ENCODE results near the gene UBXN11. TPM values are rescaled to one million over a fixed set of nuclear protein-coding genes. Genes with fewer than 3 reads are reported as not detected.
"Not testable (repeated sequence)": the region's sequence is repeated elsewhere in the genome, so short reads cannot be mapped to it uniquely, and the experiment has no call there.

Gene UBXN11
- total RNA-seq, 2 donors from 2014 or later, result 21.0 to 25.8 TPM

- Mint-ChIP-seq H3K9me3 (no peaks in the 10 kb centered on the region), H3K36me3 (no peaks in the 10 kb centered on the region), H3K27ac (peak overlapping the region in 1 of 2 donors; percentile 68)
- DNase-seq (ENCODE audit: low spot score in 2 of 2) (no peak), ATAC-seq (no peak)
Observed at GRCh38 chr1:26344147-26344920, 37.9 kb upstream of the UBXN11 start.

DNA sequence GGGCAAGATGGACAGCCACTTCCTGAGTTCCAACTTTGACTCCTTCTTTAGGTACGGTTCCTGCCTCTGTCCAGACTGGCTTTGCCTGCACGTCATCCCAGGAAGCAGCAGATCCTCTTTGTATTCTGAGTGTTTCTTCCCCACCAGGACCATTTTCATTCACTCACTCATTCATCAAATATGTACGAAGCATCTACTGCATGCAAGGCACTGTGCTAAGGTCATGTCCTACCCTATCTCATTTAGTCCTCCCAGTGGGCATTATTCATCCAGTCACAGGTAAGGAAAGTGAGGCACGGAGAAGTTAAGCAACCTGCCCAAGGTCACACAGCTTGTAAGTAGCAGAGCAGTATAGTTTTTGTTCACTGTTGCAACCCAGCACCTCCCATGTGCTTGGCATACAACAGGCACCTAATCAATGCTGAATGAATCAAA, 33.6 kb upstream of the UBXN11 start:
- no peak for DNase-seq (ENCODE audit: low spot score in 2 of 2)
- Mint-ChIP-seq H3K36me3 (no peaks in the 10 kb centered on the region), H3K9me3 (no peaks in the 10 kb centered on the region), H3K27ac (no peak overlapping the region)
- ATAC-seq, result no peak

GRCh38 chr1:26338670-26339069, 32.2 kb upstream of the UBXN11 start:
- H3K36me3 Mint-ChIP-seq, result no peaks in the 10 kb centered on the region
- no peaks in the 10 kb centered on the region for H3K9me3 Mint-ChIP-seq
- DNase-seq (ENCODE audit: low spot score in 2 of 2) (no peak), ATAC-seq (no peak)
- H3K27ac Mint-ChIP-seq, result no peak overlapping the region

GRCh38 chr1:26337625-26338024, 31.2 kb upstream of the UBXN11 start:
- Mint-ChIP-seq H3K36me3 (no peaks in the 10 kb centered on the region), H3K27ac (no peak overlapping the region), H3K9me3 (no peaks in the 10 kb centered on the region)
- no peak for DNase-seq (ENCODE audit: low spot score in 2 of 2)
- ATAC-seq, result no peak

DNA sequence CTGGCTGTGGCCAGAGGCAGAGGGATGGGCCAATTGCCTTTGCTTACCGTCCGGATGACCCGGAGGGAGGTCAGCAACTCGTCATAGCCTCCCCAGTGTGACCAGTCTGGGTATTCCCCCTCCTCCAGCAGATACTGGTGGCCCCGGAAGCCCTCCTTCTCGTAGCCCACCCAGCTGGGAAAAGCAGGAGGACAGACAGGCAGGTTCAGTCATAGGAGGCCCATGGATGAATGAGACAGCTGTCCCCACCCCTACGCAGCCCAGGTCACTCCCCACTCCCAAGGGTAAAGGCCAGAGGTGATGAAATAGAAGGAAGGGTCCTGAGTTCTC, 30.7 kb upstream of the UBXN11 start:
- DNase-seq (ENCODE audit: low spot score in 2 of 2) (no peak), ATAC-seq (no peak)
- Mint-ChIP-seq H3K9me3 (no peaks in the 10 kb centered on the region), H3K27ac (no peak overlapping the region), H3K36me3 (no peaks in the 10 kb centered on the region)

DNA sequence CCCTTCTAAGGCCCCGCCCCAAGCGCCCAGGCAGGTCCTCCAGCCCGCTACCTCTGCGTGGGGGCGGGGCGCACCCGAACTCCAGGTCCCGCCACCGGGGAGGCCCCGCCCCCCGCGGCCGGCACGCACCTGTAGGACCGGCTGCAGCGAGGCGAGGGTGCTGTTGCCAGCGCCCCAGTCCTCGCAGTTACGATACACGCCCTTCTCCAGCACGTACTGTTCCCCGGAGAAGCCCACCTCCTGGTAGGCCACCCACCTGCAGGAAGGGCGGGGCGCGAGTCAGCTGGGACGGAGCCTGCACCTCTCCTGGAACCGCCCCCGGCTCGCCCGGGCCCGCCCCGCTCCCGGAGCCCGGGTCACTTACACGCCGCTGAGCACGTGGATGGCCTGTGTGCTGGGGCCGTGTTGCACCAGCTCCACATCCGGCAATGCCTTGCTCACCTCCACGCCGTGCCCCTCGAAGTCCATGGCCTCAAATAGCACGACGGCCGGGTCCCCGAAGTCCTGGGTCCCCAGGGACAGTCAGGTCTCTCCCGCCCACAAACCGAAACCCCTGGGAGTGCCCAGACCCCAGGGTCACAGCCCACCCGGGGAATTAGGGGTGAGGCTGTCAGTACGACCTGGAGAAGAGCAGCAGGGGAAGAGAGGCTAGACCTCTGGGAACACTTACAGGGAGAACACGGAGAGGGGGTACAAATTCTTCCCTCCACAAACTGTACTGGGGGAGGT, 30.2 kb upstream of the UBXN11 start:
- Mint-ChIP-seq H3K9me3 (no peaks in the 10 kb centered on the region), H3K36me3 (no peaks in the 10 kb centered on the region), H3K27ac (no peak overlapping the region)
- peak; percentile 67 to 81 for DNase-seq (ENCODE audit: low spot score in 2 of 2)
- peak; percentile 90 to 93 for ATAC-seq

DNA sequence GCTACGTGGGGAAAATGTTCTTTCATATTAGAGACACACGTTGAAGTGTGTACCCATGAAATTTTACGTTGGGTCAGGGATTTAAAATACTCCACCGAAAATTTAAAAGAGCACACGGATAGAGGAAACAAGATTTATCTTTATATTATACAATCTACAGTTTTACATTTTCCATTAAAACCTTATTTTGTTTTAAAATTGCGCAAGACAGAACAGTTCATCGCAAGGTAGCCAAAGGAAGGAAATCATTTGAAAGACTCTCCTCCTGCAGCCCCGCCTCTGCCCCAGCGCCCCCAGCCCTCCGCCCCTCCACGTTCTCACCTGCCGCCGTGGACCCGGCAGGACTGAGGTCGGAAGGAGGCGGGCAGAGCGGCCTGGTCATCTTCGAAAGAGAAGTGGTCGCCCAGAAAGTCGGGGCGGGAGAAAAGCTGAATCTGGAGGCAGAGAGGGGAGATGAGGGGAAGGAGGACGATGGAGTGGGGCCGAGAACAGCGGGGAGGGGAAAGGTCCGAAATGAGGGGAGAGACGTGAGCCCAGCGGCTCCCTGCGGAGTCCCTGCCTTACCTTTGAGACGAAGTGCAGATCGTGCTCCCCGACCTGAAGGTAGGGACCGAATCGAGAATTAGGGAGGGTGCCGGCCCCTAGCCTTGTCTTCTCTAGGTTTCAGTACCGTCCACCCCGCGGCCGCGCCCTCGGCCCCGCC, 29.5 kb upstream of the UBXN11 start:
- Mint-ChIP-seq H3K36me3 (no peaks in the 10 kb centered on the region), H3K27ac (peak overlapping the region in 1 of 2 donors; percentile 36), H3K9me3 (no peaks in the 10 kb centered on the region)
- ATAC-seq (peak; percentile 6 to 17), DNase-seq (ENCODE audit: low spot score in 2 of 2) (peak in 1 of 2 donors; percentile 20)

GRCh38 chr1:26333312-26333711, 26.9 kb upstream of the UBXN11 start:
- DNase-seq (ENCODE audit: low spot score in 2 of 2); H3K27ac Mint-ChIP-seq; ATAC-seq; H3K36me3 Mint-ChIP-seq; H3K9me3 Mint-ChIP-seq: not testable (repeated sequence)

- ATAC-seq (no peak), DNase-seq (ENCODE audit: low spot score in 2 of 2) (no peak)
- Mint-ChIP-seq H3K9me3 (no peaks in the 10 kb centered on the region), H3K36me3 (no peaks in the 10 kb centered on the region), H3K27ac (no peak overlapping the region)
Observed at GRCh38 chr1:26330276-26330675, 23.8 kb upstream of the UBXN11 start.

- not testable (repeated sequence) for H3K36me3 Mint-ChIP-seq; H3K27ac Mint-ChIP-seq; DNase-seq (ENCODE audit: low spot score in 2 of 2); H3K9me3 Mint-ChIP-seq; ATAC-seq
Observed at GRCh38 chr1:26329380-26329779, 22.9 kb upstream of the UBXN11 start.

- ATAC-seq, result no peak
- no peak for DNase-seq (ENCODE audit: low spot score in 2 of 2)
- no peaks in the 10 kb centered on the region for H3K9me3 Mint-ChIP-seq
- no peaks in the 10 kb centered on the region for H3K36me3 Mint-ChIP-seq
- no peak overlapping the region for H3K27ac Mint-ChIP-seq
Observed at GRCh38 chr1:26328597-26328996, 22.2 kb upstream of the UBXN11 start.

GRCh38 chr1:26327956-26328362, 21.5 kb upstream of the UBXN11 start:
- Mint-ChIP-seq H3K9me3 (no peaks in the 10 kb centered on the region), H3K36me3 (peaks cover 0 to 3% of the 10 kb centered on the region in 2 donors), H3K27ac (no peak overlapping the region)
- ATAC-seq (no peak), DNase-seq (ENCODE audit: low spot score in 2 of 2) (no peak)

DNA sequence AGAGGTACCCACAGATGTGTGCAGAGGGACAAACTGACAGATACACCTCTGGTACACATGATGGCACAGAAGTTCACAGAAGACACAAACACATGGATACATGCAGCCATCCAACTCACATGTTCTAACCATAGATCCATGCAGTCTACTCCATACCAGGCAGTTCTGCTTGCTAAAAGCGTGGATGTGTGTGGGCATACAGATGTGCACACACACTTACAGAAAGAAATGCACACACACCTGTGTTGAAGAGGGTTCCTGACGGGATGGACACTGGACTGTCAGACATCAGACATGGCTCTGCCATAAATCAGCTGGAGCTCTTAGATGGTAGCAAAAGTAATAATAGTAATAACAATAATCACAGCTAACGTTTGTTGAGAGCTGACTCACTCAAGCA, 18.1 kb upstream of the UBXN11 start:
- DNase-seq (ENCODE audit: low spot score in 2 of 2), result no peak
- Mint-ChIP-seq H3K9me3 (no peaks in the 10 kb centered on the region), H3K27ac (peak overlapping the region in 1 of 2 donors; percentile 21), H3K36me3 (peaks cover 12 to 21% of the 10 kb centered on the region in 2 donors)
- ATAC-seq, result no peak

GRCh38 chr1:26323382-26323781, 16.9 kb upstream of the UBXN11 start:
- DNase-seq (ENCODE audit: low spot score in 2 of 2) (no peak), ATAC-seq (no peak)
- no peaks in the 10 kb centered on the region for H3K9me3 Mint-ChIP-seq
- H3K36me3 Mint-ChIP-seq, result peaks cover 21 to 30% of the 10 kb centered on the region in 2 donors
- peak overlapping the region in 1 of 2 donors; percentile 21 for H3K27ac Mint-ChIP-seq

GRCh38 chr1:26322042-26322331, 15.6 kb upstream of the UBXN11 start:
- Mint-ChIP-seq H3K27ac (peak overlapping the region; percentile 26 to 58), H3K9me3 (no peaks in the 10 kb centered on the region), H3K36me3 (peaks cover 27 to 36% of the 10 kb centered on the region in 2 donors)
- DNase-seq (ENCODE audit: low spot score in 2 of 2) (no peak), ATAC-seq (no peak)

- Mint-ChIP-seq H3K9me3 (no peaks in the 10 kb centered on the region), H3K27ac (peak overlapping the region; percentile 56 to 58), H3K36me3 (peaks cover 27 to 36% of the 10 kb centered on the region in 2 donors)
- DNase-seq (ENCODE audit: low spot score in 2 of 2) (peak; percentile 91 to 99), ATAC-seq (peak; percentile 48 to 71)
Observed at GRCh38 chr1:26321315-26322041, 15.0 kb upstream of the UBXN11 start.

DNA sequence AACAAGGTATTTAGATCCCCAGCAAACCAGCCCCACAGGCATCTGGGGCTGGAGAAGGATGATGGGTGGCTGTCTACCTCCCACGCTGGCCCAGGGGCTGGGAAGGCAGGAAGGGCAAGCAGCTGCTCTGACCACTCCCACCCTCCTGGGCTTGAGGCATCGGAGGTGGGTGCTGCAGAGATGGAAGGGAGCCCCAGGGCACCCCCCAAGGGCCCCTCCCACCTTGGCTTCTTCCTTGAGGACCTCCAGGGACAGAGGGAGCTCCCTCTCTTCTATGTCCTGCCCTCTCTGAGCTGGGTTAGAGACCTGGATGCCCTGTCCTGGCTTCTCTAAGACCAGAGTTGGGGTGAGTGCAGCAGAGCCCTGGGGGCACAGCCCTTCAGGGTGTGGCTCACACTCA, 14.5 kb upstream of the UBXN11 start:
- H3K9me3 Mint-ChIP-seq, result no peaks in the 10 kb centered on the region
- ATAC-seq (peak in 1 of 2 donors; percentile 34), DNase-seq (ENCODE audit: low spot score in 2 of 2) (no peak)
- H3K27ac Mint-ChIP-seq, result peak overlapping the region; percentile 56 to 58
- H3K36me3 Mint-ChIP-seq, result peaks cover 27 to 36% of the 10 kb centered on the region in 2 donors

Measured in activated naive CD4-positive, alpha-beta T cell treated with anti-CD3 and anti-CD28 coated beads, Interleukin-2, amount 50 U/mL, for 72 hours (primary cell).